Erythroblast (primary cell): ENCODE data around the gene TCP11.

ENCODE experiments used
- GATA1 ChIP-seq: IDR thresholded peaks from 2 replicates; pipeline ENCODE4 v1.6.1; 2011; ENCODE audit warnings: low read depth, mild to moderate bottlenecking, control low read depth, low read length, moderate library complexity
- POLR2A ChIP-seq: IDR thresholded peaks from 2 replicates; pipeline ENCODE4 v1.6.1; 2011; ENCODE audit warnings: mild to moderate bottlenecking, low read length

DNA sequence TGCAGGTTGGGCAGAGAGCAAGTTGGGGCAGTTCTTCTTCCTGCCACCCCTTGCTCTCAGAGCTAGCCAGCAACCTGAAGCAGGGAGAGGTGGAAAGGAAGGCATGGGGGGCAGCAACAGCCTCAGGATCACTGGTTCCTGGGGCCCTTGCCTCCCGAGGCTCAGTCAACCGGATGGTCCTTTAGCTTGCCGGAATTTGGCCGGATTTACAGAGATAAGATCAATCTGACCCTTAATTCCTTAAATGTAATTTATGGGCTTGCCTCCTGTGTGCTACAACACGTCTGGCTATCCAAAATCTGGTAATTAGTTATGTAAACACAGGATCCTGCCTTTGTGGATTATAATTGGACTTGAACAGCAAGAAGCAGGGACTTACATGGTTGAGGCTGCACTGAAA lies 19.5 kb upstream of the TCP11 start:
- no peak for TF ChIP-seq POLR2A
- no peak for TF ChIP-seq GATA1
